AG10803 (cell line): ENCODE results near the gene TTC9.

Experiments
- DNase-seq: peaks from one replicate; pipeline ENCODE4 v3.0.0; 2010; ENCODE audit warnings: low read depth
- H3K4me3 ChIP-seq: 2 replicates; pipeline ENCODE4 v1.5.1; 2011; ENCODE audit warnings: mild to moderate bottlenecking, low read length, control low read depth
- TF ChIP-seq, protein P1 (sequence below): conservative IDR thresholded peaks from 2 replicates; pipeline ENCODE4 v1.5.1; 2011; ENCODE audit warnings: mild to moderate bottlenecking, low read length, control low read depth, inconsistent platforms

The TTC9 gene

DNA sequence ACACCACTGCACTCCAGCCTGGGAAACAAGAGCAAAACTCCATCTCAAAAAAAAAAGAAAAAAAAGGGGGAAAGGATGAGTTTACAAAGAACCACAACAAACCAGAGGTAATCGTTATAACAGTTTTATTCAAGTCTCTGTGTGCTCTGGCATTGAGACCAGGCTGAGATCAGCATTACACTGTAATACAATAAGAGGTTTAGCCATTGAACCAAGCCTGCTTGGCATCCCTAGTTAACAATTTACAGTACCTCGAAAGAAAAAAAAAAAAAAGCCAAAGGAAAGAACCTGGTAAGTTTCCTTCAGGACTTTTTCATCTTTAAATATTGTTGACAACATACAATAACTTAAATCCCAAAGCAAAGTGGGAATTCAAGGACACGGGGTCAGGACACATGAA, 80.7 kb downstream of the TTC9 start:
- TF ChIP-seq, protein P1, sequence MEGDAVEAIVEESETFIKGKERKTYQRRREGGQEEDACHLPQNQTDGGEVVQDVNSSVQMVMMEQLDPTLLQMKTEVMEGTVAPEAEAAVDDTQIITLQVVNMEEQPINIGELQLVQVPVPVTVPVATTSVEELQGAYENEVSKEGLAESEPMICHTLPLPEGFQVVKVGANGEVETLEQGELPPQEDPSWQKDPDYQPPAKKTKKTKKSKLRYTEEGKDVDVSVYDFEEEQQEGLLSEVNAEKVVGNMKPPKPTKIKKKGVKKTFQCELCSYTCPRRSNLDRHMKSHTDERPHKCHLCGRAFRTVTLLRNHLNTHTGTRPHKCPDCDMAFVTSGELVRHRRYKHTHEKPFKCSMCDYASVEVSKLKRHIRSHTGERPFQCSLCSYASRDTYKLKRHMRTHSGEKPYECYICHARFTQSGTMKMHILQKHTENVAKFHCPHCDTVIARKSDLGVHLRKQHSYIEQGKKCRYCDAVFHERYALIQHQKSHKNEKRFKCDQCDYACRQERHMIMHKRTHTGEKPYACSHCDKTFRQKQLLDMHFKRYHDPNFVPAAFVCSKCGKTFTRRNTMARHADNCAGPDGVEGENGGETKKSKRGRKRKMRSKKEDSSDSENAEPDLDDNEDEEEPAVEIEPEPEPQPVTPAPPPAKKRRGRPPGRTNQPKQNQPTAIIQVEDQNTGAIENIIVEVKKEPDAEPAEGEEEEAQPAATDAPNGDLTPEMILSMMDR, result no peak
- no peak overlapping the region for H3K4me3 ChIP-seq
- DNase-seq, result no peak

DNA sequence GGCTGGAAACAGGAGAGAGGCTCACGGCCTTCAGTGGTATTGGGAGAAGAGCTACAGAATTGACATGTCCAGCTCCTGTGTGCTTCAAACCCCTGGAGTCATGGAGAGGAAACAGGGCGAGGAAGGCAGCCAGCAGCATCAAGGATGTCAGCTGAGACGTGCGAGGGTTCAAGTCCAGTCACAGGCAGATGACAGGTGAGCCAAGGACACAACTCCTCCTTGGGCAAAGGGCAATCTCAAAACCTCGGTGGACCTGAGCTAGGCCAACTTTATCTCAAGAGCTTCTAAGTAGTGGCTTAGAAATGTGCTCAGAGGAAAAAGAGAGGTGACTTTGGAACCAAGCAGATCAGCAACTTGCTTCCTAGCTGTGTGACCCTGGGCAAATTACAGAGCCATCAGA, 81.6 kb downstream of the TTC9 start:
- no peak overlapping the region for H3K4me3 ChIP-seq
- no peak for DNase-seq
- TF ChIP-seq, protein P1, result no peak

DNA sequence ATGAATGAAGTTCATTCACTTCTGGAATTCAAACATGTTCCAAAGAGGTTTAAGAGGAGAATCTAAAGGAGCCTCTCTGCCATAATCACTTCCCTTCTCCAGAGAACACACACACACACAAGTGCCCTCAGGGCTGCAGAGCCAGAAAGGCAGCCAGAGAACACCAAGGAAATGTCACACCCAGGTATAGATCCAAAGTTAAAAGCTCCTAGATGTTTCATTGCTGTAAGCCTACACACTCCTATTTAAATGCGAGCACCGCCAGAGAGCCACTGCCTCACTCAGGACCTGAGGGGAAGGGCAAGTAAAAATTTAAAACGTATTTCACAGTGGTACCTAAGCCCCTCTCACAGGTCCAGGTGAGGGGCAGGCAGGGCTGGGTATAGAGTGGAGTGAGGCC, 82.4 kb downstream of the TTC9 start:
- TF ChIP-seq, protein P1, result no peak
- H3K4me3 ChIP-seq, result no peak overlapping the region
- no peak for DNase-seq

DNA sequence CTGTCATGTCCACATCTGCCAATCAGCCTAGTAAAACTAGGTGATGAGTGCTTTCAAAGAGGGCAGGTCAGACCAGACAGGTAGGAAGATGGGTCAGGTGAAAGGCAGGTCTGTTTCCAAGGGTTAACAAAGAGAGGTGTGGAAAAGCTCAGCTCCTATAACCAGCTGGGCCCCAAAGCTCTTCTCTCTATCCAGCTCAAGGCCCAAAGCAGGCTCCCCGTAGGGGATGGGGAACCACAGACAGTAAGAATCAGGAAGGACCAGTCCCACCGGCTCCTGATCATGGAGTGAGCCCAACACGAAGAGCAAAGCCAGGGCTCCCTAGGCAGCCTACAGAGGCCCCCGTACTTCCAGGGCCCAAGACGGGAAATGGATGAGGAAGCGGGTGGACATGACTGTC, 83.2 kb downstream of the TTC9 start:
- H3K4me3 ChIP-seq, result no peak overlapping the region
- no peak for DNase-seq
- TF ChIP-seq, protein P1, result no peak
